ENCODE results near the gene TCF7L1.

- TF ChIP-seq CTCF (IDR thresholded peaks at IDR 0.05) (no peak), POLR2A (IDR thresholded peaks at IDR 0.05) (no peak)
Observed at GRCh38 chr2:85178980-85179411, 45.8 kb downstream of the TCF7L1 start.

Data from right lobe of liver (tissue), 4 donors.